NCI-H748 treated with DMSO at 0.1 percent for 48 hours (cell line): ENCODE data around the gene ARRDC3.
"Not testable (repeated sequence)": the region's sequence is repeated elsewhere in the genome, so short reads cannot be mapped to it uniquely, and the experiment has no call there.

Experiments
- DNase-seq: peaks from one replicate; lab custom pipeline; 2025; lab: John Stamatoyannopoulos, UW

The ARRDC3 gene, protein sequence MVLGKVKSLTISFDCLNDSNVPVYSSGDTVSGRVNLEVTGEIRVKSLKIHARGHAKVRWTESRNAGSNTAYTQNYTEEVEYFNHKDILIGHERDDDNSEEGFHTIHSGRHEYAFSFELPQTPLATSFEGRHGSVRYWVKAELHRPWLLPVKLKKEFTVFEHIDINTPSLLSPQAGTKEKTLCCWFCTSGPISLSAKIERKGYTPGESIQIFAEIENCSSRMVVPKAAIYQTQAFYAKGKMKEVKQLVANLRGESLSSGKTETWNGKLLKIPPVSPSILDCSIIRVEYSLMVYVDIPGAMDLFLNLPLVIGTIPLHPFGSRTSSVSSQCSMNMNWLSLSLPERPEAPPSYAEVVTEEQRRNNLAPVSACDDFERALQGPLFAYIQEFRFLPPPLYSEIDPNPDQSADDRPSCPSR

DNA sequence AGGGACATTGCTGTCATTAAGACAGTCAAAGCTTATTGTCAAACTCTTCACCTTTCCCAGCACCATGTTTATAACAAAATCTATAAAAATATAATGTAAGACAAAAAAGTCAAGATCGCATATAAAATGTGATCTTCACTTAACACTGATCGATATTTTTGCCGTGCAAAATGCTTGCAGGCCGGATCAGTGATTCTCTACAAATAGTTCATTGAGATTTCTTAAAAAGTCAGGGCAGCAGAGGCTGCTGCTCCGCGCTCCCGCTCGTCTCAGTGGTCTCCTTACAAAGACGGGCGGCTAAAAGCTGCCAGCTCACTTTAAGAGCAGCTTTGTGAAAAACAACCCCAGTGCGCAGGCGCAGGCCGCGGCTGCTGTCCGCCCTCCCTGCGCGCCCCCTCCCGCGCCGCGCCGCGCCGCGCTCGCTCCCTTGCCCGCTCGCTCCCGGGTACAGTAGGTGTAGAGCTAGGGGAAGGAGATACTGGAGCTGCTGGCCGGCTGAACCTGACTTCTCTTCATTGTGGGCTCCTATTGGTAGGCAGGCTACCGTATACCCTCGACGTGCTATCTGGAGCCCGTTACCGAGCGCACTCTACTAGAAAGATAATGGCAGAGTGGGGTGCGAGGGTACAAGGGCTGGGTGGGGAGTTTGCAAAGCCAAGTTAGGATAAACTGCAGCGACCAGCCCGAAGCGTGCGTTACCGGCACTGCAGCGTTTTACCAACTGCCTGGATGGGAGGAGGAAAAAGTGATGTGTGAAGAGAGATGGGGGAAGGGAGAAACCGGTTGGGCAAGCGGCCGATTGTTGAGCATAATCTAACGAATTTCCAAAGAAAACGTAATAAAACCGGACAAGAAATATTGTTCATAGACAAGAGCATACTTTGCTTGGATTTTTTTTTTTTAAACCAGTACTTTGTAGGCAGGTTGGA lies at the start of gene ARRDC3:
TSS of gene ARRDC3 (minus strand) at position 291 of the 929 bp plus-strand sequence. CDS start at position 66, 225 bp downstream.
- peak; percentile 94 for DNase-seq

DNA sequence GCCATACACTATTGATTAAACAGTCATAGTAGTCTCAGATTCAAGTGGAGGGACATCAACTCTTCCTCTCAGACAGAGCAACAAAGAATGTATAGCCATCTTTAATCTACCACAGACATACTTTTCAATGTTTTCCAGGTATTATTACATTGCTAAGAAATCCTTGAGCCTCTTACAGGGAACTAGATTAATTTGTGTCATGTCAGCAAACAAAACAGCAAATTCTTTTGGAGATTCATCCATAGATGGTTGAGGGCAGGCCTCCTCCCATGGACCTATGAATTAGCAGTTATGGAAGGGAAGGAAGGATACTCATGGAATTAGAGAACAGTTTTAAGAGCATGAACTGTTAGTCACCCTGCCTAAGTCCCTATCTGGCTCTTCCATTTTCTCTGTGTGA lies 47.8 kb upstream of the ARRDC3 start:
- no peak for DNase-seq

DNA sequence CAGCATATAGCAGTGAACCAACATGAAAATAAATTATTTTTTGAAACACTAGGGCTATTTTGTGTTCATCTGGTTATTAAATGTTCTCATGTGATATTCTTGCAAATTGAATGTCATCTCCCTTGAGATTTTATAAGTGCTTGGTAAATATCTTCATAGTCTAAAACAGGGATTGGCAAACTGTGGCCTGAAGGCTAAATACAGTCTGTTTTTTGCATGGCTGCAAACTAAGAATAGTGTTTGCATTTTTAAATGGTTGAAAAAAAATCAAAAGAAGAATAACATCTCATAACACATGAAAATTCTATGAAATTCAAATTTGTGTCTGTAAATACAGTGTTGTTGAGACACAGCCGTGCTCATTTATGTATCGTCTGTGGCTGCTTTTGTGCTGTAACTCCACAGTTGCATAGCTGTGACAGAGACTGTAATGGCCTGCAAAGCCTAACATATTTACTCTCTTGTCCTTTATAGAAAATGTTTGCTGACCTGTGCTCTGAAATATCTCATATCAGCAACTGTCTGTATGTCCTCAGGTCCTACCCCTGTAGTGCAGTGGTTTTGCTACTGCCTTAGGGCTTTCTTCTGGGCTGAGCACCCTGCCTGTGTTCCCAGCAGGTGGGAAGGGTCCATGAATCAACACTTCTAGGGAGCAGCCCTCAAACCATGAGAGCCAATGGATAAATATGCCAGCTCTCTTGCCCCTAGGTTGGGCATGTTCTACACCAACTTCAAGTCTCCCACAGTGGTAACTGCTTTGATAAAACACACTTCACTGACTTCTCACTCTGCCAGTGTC lies 41.7 kb upstream of the ARRDC3 start:
- no peak for DNase-seq

DNA sequence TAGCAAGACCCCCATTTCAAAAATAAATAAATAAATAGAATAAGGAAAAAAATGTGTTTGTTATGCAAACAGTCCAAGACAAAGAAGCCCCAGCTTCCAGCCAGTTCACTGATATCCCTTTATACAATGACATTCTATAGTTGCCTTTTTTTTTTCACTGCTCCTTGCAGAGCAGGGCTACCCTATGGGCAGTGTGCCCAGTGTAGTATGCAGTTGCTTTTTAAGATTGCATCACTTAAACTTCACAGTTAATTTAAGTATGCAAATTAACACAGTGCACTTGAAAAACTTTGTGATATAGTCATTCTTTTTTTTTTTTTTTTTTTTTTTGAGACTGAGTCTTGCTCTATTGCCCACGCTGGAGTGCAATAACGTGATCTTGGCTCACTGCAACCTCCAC lies 40.8 kb upstream of the ARRDC3 start:
- no peak for DNase-seq

DNA sequence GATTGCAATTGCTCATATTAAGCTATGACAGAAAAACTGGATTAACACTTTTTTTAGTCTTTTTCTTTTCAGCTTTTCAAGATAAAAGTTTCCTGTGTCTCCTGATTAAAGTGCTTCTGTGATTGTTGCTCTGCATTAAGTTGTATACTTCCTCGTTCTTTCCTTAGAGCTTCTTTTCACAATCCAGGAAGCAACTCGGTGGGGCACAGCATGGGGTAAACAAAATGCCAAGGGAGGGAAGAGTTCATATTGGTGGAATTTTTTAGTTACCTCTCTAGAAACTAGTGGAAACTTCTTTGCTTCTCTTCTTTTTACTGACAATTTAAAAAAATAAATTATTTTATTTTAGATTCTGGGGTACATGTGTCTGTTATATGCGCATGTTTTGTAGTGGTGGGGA lies 37.8 kb upstream of the ARRDC3 start:
- DNase-seq: no peak

DNA sequence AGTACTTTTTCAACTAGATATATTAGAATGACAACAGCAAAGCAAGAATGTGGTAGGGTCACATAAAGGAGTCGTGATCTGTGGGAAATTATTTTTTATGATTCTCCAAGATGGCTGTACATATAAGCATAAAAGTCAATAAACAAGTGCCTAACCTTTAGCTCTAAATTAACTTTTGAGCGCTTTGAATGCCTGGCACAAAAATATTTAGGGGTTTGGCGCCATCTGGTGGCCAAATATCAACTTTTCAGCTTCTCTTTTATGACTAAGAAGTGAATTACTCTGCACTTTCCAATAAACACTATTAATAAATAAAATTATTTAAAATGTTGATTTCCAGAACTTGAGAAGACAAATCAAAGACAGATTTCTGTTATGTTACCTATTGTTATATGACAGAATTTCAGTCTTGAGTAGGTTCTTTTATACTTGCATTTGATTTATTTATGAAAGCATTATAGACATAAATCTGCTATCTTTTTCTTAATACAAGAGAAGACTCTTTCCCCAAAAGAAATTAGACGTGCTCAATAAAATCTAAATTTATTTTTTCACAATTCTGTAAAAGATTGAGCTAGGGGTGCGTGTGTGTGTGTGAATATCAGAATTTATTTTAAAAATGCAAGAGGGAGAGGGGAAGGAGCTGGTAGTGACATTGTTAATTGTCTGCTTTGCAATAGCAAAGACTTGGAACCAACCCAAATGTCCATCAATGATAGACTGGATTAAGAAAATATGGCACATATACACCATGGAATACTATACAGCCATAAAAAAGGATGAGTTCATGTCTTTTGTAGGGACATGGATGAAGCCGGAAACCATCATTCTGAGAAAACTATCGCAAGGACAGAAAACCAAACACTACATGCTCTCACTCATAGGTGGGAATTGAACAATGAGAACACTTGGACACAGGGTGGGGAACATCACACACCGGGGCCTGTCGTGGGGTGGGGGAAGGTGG lies 36.7 kb upstream of the ARRDC3 start:
- DNase-seq: peak; percentile 32

DNA sequence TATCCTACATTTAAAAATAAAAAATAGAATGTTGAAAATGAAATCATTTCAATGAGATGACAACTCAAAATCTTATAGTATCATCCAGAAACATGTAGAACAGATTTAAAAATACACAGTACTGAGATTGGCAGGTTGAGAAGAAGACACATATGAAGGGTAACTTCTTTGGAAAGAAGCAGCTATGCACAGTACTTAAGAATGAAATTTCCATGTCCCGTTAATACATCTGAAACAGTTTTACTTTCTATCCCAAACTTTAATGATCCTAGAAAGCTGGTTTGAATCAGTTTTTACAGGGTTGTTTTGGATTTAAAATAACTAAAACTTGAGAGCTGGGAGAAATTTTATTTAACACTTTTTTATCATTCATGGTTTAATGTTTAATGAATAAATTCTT lies 36.0 kb upstream of the ARRDC3 start:
- no peak for DNase-seq

DNA sequence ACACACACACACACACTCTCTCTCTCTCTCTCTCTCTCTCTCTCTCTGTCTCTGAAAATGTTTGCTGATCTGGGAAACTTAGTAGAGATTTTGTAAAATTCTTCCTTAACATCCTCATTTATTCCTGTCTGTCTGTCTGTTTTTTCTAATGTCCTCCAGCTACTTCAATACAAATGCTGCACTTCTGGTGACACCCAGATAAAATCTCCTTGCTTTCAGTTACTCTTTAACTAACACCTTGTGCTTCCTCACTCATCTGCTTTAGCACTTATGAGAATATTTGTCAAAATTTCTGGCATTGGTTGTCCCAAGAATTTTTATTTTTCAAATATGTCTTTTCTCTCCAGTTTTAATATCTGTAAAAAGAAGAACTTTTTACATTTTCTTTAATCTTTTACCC lies 35.0 kb upstream of the ARRDC3 start:
- DNase-seq: no peak

DNA sequence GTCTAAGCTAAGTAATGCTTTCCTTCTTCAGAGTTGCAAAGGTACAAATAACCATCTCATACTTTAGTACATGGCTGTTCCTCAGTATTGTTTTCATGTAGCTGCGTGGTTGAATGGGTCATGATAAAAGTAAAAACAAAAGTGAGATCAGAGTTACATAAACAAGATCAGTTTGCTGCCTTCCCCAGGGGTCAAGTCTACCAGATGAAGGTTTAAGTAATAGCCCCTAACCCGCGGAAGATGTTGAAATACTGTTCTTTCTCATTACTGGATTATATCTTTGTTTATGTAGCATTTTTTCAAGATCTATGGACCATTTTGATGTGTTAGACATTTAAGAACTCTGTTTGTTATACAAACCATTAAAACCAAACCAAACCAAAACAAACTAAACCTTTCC lies 34.1 kb upstream of the ARRDC3 start:
- DNase-seq: no peak

DNA sequence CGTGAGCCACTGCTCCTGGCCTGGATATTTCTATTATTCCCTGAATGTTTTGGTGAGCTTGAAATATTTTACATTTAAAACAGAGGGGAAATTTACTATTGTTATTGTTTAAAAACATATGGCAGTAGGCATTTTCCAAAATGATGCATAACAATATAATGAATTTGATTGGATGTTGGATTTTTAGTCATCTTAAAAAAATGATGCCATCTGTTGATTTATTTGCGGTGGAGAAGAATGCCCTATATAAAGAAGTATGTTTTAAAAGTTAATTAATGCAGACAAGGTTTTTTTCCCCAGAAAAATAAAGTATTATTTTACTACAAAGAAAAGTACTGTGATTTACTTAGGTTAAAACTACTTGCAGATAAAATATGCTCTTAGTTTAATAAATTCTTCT lies 33.4 kb upstream of the ARRDC3 start:
- no peak for DNase-seq

DNA sequence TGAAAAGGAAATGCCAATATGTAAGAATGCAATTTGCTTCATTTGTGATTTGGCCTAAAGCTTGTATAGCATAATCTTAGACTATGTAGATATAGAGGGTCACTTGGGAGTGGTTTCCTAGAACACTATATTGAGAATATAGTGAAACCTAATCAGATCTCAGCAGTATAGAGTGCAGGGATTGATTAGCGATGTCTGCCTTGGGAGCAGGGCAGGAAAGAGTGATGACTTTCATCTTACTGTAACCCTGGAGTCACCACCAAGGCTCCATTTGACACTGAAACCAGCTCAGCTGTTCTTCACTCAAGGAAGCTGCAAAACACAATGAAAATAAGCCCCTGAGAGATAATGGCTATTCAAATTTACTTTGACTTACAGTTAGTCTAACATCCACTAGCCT lies 26.2 kb upstream of the ARRDC3 start:
- DNase-seq: no peak

DNA sequence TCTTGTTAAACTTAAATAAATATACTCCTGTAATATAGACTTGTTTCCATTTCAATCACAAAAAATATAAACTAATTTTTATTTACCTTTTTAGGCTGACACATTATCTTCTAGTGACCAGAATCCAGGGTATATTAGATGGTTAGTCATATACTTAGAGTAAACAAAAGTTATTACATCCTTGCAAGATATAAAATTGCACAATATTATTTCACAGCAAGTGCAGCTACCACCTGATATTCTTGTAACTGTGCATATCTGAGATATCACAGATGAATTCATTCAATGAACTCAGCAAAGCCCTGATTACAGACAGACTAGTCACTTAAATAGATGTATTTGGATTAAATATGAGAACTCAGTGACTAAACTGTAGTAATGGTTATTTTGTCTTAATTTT lies 25.6 kb upstream of the ARRDC3 start:
- DNase-seq: no peak

DNA sequence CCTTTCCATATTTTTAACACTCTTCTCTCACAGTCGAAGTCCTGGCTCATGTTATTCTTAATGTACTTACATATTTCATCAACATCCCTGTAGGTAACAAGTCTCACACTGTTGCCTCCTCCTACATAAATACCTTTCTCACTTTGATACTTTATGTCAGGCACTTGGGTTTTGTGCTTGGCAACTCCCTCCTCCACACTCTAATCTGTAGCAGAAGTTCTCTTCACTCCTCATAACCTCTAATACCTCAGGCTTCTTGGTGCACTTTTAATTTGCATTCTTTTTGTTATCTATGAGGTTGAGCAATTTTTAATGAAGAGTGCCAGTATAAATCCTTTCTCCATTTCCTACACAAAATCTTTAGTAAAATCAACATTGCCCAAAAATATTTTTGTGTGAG lies 24.1 kb upstream of the ARRDC3 start:
- no peak for DNase-seq

DNA sequence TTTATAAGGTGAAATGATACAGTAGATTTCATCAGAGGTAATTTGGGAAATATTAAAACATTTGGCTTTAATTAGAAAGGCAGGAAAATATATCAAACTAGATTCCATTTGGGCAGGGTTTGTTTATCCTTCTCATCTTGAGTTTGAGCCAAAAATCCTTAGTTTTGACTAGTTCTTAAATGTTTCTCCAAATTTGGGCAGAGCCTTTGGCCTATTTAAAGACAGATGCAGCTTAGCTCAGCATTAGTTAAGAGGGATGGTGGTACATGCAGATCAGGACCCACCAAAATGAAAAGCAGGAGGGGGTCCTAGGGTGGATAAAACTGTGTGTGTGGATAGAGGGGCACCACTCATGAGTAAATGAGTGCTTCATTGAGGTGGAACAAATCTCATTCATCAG lies 20.3 kb upstream of the ARRDC3 start:
- DNase-seq: no peak

DNA sequence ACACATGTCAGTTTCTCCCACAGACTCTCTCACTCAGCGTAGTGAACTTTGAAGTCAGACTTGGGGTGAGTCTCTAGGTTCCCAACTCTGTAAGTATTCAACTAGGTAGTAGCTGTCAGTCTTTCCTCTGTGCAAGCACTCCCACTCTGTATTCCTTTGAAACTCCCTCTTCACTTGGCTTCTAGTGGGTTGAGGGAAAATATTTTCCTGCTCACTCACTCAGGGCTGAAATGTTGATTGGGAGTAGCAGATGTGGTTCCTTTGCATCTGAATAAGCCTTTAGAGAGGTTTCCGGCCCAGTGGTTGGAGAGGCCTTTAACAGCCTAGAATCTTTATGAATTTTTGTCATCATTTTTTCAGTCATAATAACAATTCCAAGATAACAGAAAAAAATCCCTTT lies 18.1 kb upstream of the ARRDC3 start:
- DNase-seq: no peak

DNA sequence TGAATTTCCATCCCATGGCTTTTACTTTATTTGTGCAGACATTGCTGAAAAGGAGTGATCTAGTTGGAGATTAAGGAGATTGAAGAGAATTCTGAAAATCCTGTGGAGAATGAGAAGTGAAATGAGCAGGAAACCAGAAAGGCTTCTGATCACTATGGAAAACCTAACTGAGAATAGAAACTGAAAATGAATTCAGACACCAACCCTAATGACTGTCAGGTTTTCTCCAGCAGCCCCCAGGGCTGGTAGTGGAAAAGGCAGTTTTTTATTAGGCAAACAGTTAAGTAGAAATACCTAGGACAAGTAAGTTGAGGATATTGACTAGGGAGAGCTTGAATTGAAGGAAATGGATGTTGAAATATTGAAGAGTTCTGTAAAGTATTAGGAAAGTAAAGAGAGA lies 14.7 kb upstream of the ARRDC3 start:
- DNase-seq: no peak

DNA sequence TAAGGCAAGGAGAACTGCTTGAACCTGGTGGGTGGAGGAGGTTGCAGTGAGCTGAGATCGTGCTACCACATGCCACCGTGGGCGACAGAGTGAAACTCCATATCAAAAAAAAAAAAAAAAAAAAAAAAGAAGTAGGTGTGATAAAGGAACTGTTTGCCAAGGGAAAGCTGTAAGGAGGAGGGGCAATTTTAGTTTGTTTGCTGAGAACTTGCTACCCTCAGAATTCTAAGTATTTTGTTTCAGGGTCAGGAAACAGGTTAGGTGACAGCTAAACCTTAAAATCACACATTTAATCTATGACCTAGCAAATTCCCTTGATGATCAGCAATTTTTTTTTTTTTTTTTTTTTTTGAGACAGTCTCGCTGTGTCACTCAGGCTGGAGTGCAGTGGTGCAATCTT lies 7.2 kb upstream of the ARRDC3 start:
- no peak for DNase-seq

DNA sequence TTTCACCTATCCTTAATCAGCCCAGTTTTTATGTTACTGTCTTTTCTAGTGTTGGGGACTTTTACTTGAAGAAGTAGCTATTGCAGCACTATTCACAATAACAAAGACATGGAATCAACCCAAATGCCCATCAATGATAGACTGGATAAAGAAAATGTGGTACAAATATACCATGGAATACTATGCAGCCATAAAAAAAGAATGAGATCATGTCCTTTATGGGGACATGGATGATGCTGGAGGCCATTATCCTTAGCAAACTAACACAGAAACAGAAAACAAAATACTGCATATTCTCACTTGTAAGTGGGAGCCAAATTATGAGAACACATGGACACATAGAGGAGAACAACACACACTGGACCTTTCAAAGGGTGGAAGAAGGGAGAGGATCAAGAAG lies 6.4 kb upstream of the ARRDC3 start:
- not testable (repeated sequence) for DNase-seq

DNA sequence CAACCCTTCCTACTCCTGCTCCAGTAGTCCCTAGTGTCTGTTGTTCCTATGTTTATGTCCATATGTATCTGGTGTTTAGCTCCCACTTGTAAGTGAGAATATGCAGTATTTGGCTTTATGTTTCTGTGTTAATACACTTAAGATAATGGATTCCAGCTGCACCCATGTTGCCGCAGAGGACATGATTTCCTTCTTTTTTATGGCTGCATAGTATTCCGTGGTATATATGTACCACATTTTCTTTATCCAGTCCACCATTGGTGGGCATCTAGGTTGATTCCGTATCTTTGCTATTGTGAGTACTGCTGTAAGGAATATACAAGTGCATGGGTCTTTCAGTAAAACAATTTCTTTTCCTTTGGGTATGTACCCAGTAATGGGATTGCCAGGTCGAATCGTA lies 5.2 kb upstream of the ARRDC3 start:
- DNase-seq: no peak

DNA sequence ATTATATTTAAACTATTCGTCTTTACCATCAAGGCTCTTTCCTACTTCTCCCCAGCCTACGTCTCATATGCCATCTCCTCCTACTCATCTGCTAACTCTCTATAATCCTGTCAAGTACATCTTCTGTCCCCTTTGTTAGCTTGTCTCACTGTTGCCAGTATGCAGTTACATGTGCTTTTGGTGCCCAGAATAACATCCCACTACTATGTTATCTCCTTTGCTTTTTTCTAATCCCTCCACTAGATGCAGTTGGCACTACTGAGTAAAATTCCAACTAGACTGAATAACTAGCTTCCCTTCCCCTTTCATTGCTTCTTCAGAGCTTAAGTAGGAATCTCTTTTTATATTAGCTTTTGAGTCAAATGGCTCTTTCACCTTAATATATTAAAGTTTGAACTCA lies 3.0 kb upstream of the ARRDC3 start:
- no peak for DNase-seq

DNA sequence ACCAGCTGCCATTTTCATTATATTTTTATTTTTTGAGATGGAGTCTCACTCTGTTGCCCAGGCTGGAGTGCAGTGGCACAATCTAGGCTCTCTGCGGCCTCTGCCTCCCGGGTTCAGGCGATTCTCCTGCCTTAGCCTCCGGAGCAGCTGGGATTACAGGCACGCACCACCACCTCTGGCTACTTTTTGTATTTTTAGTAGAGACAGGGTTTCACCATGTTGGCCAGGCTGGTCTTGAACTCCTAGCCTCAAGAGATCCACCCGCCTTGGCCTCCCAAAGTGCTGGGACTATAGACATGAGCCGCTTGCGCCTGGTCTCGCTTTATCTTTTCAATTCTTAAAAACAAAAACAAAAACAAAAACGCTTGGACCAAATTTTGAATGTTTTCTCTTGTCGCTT lies 2.5 kb upstream of the ARRDC3 start:
- DNase-seq: not testable (repeated sequence)
